Measurements from ENCODE around the gene GLG1. TPM values are rescaled to one million over a fixed set of nuclear protein-coding genes. Genes with fewer than 3 reads are reported as not detected.

The GLG1 gene
- total and polyA plus RNA-seq, 2 donors (not counting 3 experiments of a cell fraction or from before 2014, with no cell fraction given): 86.3 to 165 TPM

GRCh38 chr16:74451951-74452758 lies 154.8 kb downstream of the GLG1 start:
- H3K36me3 ChIP-seq (ENCODE audit: control insufficient read depth in 2 of 2, extremely low read depth in 1 of 2, insufficient read depth in 2 of 2, low read length in 2 of 2): peaks cover 0 to 20% of the 10 kb centered on the region in 2 experiments
- peaks cover 47% of the 10 kb centered on the region for H3K4me1 ChIP-seq (ENCODE audit: control insufficient read depth, extremely low read depth, insufficient read depth, low read length)
- BruUV-seq (replicated peaks): no TSS peak
- no peaks in the 10 kb centered on the region for H3K79me2 ChIP-seq (ENCODE audit: control insufficient read depth, insufficient read depth, low read length)
- dilution Hi-C loops (cut with MboI; ENCODE audit: extremely low pct_ligation_motif_present, low sequenced_read_pairs): no loop called here
- CTCF ChIA-PET: no interaction called here
- peak overlapping the region; percentile 54 for H3K27ac ChIP-seq (ENCODE audit: insufficient read depth, low read depth, low read length)
- DNase-seq (ENCODE audit: low read depth, low spot score) (peak; percentile 26), FAIRE-seq (peak; percentile 79)
- no peaks in the 10 kb centered on the region for H3K9me3 ChIP-seq (replicated peaks; ENCODE audit: control insufficient read depth, insufficient read depth, low read length)
- no peak for TF ChIP-seq EZH2 (IDR thresholded peaks at IDR 0.05; ENCODE audit: borderline replicate concordance, low read depth, low read length, severe bottlenecking)
- TF ChIP-seq FOS (IDR thresholded peaks at IDR 0.05; ENCODE audit: borderline replicate concordance, insufficient read depth, low read length): peak; percentile 24
- TF ChIP-seq CTCF (IDR thresholded peaks at IDR 0.05; ENCODE audit: extremely low read depth in 1 of 2, insufficient read depth in 1 of 2, low read depth in 1 of 2, low read length in 2 of 2): no peak
- no peak for TF ChIP-seq POLR2A (IDR thresholded peaks at IDR 0.05; ENCODE audit: low read depth, low read length)
- H3K9ac ChIP-seq (replicated peaks; ENCODE audit: extremely low read depth, insufficient read depth, low read length): no peak overlapping the region
- no peaks in the 10 kb centered on the region for H3K9me1 ChIP-seq (replicated peaks; ENCODE audit: control insufficient read depth, extremely low read depth, insufficient read depth, low read length)
- POLR2A ChIA-PET: no interaction called here
- no peaks in the 10 kb centered on the region for H4K20me1 ChIP-seq (replicated peaks; ENCODE audit: control insufficient read depth, extremely low read depth, insufficient read depth, low read length)
- no peaks in the 10 kb centered on the region for H3K27me3 ChIP-seq (ENCODE audit: control insufficient read depth in 2 of 2, insufficient read depth in 2 of 2, low read length in 2 of 2)
- intact Hi-C loops (cut with micrococcal nuclease): loop anchor here (2.0 kb wide), 1 partner anchor 155 kb away; the partner anchor contains the start of gene GLG1
- no peak overlapping the region for H2AFZ ChIP-seq (ENCODE audit: low read depth, low read length)
- H3K4me2 ChIP-seq (ENCODE audit: insufficient read depth, low read length): no peak overlapping the region
- no peak overlapping the region for H3K4me3 ChIP-seq (replicated peaks in 1 of 3; ENCODE audit: insufficient read depth in 1 of 3, low read depth in 1 of 3, low read length in 3 of 3)

All from endothelial cell of umbilical vein (primary cell).